ENCODE data around the gene LAMB4.

LAMB4 gene

DNA sequence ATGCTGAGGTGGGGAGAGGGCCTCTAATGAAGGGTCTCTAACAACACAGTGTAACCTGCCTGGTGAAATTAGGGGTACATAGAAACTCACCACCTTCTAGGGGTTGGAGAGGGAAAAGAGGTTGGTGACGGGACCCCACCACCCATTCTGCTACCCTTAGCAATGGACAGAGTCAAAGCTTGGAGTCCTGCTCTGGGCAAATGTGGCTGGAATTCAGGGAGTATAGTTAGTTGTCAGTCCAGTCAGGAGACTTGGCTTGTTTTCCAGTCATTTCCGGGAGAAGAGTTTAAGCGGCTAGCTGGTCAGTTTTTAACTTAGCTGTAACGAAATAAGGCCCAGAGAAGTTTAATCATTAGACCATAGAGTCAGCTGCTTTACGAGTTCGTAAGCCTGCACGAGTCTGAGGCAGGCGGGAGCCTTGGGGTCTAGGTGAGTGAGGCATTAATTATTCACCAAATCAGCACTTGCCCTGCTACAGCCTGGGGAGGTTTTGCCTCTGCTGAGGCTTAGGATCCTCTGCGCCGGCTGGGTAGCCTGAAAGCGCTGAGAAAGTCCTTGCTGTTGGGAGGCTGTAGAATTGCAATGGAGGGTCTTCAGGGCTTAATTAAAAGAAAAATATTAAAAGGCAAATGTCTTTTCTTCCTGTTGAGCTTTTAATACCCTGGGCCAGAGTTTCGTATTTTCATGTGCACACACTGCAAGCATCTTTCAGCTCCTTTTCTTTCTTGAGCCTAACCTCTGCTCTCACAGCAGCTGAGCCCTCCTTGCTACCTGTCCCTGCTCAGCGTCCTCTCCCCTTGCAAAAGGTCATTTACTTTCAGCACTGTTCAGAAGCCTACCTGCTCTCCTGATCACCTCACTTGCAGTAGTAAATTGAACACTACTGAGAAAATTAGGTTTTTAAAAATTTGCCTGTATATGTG is 125.7 kb downstream of the LAMB4 start:
- Histone ChIP-seq H3K4me3 (replicated peaks; ENCODE audit: low read depth, low read length) (no peak overlapping the region), H3K27me3 (replicated peaks; ENCODE audit: control insufficient read depth, insufficient read depth, low read length) (peaks cover 2% of the 10 kb centered on the region), H3K36me3 (ENCODE audit: control insufficient read depth, insufficient read depth, low read length) (no peaks in the 10 kb centered on the region)
- no peak for DNase-seq (ENCODE audit: extremely low read depth, insufficient read length)
- TF ChIP-seq, protein P1, sequence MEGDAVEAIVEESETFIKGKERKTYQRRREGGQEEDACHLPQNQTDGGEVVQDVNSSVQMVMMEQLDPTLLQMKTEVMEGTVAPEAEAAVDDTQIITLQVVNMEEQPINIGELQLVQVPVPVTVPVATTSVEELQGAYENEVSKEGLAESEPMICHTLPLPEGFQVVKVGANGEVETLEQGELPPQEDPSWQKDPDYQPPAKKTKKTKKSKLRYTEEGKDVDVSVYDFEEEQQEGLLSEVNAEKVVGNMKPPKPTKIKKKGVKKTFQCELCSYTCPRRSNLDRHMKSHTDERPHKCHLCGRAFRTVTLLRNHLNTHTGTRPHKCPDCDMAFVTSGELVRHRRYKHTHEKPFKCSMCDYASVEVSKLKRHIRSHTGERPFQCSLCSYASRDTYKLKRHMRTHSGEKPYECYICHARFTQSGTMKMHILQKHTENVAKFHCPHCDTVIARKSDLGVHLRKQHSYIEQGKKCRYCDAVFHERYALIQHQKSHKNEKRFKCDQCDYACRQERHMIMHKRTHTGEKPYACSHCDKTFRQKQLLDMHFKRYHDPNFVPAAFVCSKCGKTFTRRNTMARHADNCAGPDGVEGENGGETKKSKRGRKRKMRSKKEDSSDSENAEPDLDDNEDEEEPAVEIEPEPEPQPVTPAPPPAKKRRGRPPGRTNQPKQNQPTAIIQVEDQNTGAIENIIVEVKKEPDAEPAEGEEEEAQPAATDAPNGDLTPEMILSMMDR (IDR thresholded peaks at IDR 0.05; ENCODE audit: insufficient read depth, low read length, poor library complexity, severe bottlenecking), result no peak

GRCh38 chr7:108003599-108003935 is 126.6 kb downstream of the LAMB4 start:
- DNase-seq (ENCODE audit: extremely low read depth, insufficient read length), result no peak
- Histone ChIP-seq H3K4me3 (replicated peaks; ENCODE audit: low read depth, low read length) (no peak overlapping the region), H3K36me3 (ENCODE audit: control insufficient read depth, insufficient read depth, low read length) (no peaks in the 10 kb centered on the region), H3K27me3 (replicated peaks; ENCODE audit: control insufficient read depth, insufficient read depth, low read length) (peaks cover 2% of the 10 kb centered on the region)
- TF ChIP-seq, protein P1 (IDR thresholded peaks at IDR 0.05; ENCODE audit: insufficient read depth, low read length, poor library complexity, severe bottlenecking), result no peak

DNA sequence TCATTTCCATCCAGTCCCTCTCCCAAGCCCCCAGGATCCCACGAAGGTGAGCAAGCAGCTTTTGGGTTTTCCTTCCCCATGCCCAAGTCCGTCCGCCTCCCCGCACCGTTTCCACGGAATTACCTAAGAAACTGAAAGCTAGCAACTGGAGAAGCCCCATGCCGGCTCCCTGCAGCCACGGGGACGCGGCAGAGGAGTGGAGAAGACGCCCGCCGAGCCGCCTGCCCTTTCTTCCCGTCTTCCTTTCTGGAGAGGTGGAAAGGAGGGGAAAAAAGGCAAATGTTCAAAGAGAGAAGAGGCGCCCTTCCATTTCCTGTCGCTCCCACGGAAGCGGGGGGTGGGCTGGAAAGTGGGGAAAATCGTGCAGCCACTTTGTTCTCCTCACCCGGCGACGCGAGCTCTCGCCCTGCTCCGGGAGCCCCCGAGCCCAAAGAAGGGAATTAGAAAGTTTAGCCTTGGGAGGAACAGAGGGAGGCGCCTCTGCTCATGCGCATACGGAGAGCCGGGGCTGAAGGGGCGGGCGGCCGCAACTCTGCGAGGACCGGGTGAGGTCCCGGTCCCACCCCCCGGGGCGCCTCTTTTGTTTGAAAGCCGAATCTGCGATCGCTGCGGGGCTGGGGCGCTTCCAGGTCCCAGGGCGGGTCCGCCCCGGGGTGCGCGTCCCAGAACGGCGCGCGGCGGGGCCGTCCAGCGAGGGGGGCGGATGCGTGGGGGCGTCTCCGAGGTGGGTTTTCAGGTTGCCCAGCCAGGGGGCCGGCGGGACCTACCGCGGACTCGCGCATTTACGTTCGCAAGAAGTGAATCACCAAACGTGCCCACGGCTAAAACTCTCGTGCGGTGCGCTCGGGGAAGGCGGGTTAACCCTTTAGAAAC is 127.2 kb downstream of the LAMB4 start, which contains the start of gene LAMB1:
LAMB1 (minus strand) TSS at position 436 of the 873 bp plus-strand sequence; CDS start at position 160, 276 bp downstream.
- Histone ChIP-seq H3K27me3 (replicated peaks; ENCODE audit: control insufficient read depth, insufficient read depth, low read length) (peaks cover 2% of the 10 kb centered on the region), H3K36me3 (ENCODE audit: control insufficient read depth, insufficient read depth, low read length) (no peaks in the 10 kb centered on the region), H3K4me3 (replicated peaks; ENCODE audit: low read depth, low read length) (no peak within 1 kb of the TSS)
- no peak for DNase-seq (ENCODE audit: extremely low read depth, insufficient read length)
- TF ChIP-seq, protein P1 (IDR thresholded peaks at IDR 0.05; ENCODE audit: insufficient read depth, low read length, poor library complexity, severe bottlenecking), result no peak

DNA sequence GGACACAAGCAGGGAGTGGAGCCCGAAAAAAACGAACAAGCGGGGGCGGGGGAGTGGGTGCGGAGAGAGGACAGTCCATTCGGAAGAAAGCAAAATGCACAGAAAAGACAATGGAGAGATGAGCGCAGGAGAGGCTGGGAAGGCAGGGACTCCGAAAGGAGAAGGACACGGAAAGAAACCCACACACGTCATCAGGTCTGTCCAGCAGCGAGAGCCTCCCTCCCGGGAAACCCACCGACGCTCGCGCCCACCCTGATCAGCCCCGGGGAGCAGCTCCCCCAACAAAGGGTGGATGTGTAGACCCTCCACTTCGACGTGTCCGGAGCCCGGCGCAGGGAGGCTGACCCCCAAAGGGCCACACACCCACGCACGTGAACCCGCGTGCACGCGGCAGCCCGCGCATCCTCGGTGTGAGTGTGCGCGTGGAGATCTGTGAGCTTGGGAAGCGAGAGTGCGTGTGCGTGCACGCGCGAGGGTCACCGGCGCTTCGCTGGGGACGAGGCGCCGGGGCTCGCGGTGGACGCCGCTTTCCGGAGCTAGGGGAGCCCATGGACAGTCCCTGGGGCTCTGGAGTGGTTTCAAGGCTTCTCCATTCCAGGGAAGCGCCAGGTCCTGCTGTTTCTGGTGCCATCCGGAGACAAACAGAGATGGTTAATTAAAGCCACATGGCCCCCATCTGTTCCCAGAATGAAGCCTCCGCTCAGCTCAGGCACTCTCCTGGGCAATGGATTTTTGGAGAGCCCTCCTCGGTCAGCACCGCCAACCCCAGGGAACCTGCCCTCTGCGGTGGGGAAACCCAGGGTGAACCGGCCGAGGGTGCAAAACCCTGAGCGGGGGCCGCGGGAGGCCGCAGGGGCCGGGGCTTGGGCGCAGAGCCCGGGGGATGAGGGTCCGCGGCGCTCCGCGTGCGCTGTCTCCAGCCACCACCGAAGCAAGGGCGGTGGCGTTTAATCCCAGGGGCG is 128.1 kb downstream of the LAMB4 start:
- no peak overlapping the region for H3K4me3 ChIP-seq (replicated peaks; ENCODE audit: low read depth, low read length)
- no peaks in the 10 kb centered on the region for H3K36me3 ChIP-seq (ENCODE audit: control insufficient read depth, insufficient read depth, low read length)
- DNase-seq (ENCODE audit: extremely low read depth, insufficient read length), result no peak
- peaks cover 2% of the 10 kb centered on the region for H3K27me3 ChIP-seq (replicated peaks; ENCODE audit: control insufficient read depth, insufficient read depth, low read length)
- TF ChIP-seq, protein P1 (IDR thresholded peaks at IDR 0.05; ENCODE audit: insufficient read depth, low read length, poor library complexity, severe bottlenecking), result no peak

All from GM06990 (cell line).